ENCODE measurements around the gene SAYSD1.

Gene SAYSD1

GRCh38 chr6:39108041-39108839, 6.7 kb downstream of the SAYSD1 start:
- no peak for DNase-seq (ENCODE audit: low read depth)

GRCh38 chr6:39107641-39108040, 7.3 kb downstream of the SAYSD1 start:
- DNase-seq (ENCODE audit: low read depth): no peak

DNA sequence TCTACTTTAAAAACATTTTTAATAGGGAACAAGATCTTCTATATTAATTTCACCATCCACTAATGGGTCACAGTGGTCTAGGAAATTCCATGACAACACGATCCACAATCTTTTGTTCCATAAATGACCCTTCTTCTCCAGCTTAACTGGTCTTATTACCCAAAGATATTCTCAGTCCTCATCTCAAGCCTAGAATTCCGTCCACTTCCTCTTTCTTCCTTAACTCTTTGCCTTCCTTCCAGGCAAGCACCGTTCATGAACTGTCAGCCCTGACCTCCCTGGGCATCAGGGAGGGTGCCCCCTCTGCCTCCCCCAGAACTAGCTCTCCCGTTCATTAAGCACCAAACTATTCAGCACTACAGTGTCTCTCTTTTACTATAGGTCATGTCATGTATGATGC, 8.0 kb downstream of the SAYSD1 start:
- no peak for DNase-seq (ENCODE audit: low read depth)

DNA sequence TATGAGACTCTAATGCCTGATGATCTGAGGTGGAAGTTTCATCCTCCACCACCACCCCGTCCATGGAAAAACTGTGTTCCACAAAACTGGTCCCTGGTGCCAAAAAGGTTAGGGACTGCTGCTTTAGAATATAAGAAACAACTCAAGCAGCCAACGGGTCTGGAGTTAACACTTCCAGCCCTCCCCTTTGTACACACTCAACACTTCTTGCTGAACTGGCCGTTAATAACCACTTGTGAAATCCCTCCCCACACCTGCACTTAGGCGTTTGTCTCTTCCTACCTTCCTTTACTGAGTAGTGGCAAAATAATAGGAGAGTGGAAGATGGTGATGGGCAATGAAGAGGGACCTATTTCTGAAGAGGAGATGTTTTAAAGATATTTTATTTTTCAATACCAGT, 10.5 kb downstream of the SAYSD1 start:
- no peak for DNase-seq (ENCODE audit: low read depth)

DNA sequence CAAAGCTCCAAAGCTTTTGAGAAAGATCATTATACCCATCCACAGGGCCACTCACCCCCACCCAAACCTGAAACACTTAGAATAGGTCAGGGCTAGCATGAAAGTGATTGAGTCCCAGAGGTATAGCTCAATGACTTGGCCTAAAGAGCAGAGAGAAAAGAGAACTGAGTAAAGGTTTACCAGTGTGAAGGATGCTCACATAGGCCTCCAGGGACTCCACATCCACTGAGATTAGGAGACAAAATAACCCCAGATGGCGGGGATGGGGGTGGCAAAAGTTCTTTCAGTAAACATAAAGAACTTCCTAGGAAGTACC, 12.2 kb downstream of the SAYSD1 start:
- DNase-seq (ENCODE audit: low read depth): no peak

DNA sequence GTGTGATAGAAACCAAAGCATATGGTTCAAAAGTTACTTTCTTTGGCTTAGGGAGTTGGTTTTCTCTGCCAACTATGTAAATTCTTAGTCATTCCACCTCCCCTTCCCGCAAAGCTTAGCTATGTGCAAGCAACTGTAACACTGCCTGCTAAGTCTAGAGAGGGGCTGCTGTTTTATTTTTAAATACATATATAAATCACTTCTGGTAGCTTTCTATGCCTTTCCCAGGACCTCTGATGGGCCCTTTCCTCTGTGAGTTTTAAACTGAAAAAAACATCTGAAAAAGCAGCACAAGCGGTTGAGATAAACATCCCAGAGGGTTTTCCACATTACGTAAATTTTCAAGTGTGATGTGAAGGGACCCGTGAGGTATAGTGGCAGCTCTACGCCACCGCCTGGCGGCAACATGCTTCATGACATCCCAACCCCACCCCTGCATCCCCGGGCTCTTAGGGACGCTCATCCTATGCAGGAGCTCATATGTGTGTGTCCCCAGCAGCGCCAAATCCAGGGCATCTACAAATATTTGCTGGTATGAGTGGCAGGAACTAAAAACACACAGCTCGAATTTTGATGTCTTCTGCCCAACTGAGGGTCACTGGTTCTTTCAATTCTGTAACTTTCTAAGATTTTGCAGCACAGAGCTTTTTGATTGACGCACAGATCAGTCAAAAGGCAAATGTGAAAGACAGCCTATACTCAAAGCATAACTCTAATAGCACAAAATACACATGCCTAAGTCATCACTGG, 12.7 kb downstream of the SAYSD1 start:
- DNase-seq (ENCODE audit: low read depth): no peak

- no peak for DNase-seq (ENCODE audit: low read depth)
Observed at GRCh38 chr6:39100358-39100757, 14.6 kb downstream of the SAYSD1 start.

- DNase-seq (ENCODE audit: low read depth): no peak
Observed at GRCh38 chr6:39095578-39095977, 19.4 kb downstream of the SAYSD1 start.

- no peak for DNase-seq (ENCODE audit: low read depth)
Observed at GRCh38 chr6:39093149-39093708, 21.8 kb downstream of the SAYSD1 start.

DNA sequence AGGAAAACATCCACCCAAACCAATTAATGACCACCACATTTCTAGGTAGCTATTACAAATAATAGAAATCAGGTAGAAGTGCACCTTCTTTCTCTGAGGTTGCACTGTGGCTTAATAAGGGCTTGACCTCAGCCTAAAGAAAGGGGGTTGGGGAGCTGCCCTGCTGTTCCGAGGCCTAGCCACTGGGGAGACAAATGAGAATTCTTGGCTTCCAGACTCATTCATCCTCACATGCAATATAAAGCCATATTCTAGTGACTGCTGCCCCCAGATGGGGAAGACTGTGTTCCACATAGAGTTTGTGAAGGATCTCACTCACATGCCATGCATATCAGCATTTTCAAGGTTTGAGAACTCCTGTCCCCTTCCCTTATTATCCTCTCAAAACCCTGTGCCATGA, 22.9 kb downstream of the SAYSD1 start:
- DNase-seq (ENCODE audit: low read depth): no peak

GRCh38 chr6:39091220-39091619, 23.8 kb downstream of the SAYSD1 start:
- no peak for DNase-seq (ENCODE audit: low read depth)

DNA sequence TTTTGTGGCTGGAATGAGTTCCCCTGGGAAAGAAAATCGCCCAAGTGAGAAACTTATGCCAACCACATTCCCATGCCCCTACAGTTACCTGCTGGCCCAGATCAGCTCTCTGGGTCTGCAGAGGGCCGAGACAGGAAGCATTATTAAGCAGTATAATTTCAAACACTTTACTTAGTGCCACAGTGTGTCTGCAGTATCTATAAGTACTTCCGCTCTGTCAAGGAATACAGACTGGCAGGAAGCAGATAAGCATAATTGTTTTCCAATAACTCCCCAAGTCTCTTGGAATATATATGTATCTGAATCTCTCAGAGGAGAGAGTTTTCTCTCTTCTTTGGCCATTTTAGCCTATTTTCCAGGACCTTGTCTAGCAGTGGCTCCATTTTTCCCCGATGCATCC, 24.9 kb downstream of the SAYSD1 start:
- DNase-seq (ENCODE audit: low read depth): no peak

DNA sequence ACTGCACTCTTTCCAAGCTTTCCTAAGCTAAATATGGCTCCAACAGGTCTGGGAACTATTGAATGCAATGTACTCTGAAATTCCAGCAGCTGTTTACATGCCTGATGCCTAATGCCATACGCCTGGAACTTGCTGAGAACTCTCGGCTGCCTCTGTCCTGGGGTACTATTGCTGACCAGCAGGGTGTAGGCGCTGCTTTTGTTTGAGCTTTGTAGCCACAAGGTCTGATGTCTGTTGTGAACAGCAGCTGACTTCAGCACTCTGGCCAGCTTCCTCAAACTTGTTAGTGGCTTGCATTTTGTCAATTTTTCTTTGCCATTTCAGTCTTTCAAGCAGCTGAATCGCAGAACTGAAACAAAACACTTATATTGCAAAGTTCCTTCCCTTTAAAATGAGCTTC, 26.7 kb downstream of the SAYSD1 start:
- no peak for DNase-seq (ENCODE audit: low read depth)

DNA sequence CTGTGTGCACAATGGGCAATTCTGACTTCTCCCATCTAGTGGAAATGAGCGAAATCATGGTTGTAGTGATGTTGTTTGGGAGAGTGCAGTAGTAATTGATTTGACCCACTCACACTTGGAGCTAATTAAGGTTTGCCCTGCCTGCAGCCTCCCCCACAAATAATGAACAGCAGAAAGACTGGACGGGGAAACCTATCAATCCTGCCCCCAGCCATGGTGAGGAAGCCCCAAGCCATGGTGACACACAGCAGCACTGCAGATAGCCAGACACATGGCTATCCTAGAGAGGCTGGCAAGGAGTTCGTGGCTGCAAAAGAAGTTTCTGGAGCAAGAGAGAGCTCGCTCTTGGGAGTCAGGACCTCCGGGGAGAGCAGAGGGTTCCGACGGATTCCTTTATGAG, 27.8 kb downstream of the SAYSD1 start:
- DNase-seq (ENCODE audit: low read depth): no peak

GRCh38 chr6:39086711-39087110, 28.3 kb downstream of the SAYSD1 start:
- no peak for DNase-seq (ENCODE audit: low read depth)

DNA sequence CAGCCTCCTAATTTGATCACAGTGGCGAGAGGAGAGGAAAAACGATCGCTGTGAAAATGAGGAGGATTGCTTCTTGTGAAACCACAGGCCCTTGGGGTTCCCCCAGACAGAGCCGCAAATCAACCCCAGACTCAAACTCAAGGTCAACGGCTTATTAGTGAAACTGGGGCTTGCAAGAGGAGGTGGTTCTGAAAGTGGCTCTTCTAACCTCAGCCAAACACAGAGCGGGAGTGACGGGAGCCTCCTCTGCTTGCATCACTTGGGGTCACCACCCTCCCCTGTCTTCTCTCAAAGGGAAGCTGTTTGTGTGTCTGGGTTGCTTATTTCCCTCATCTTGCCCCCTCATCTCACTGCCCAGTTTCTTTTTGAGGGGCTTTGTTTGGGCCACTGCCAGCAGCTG, 28.7 kb downstream of the SAYSD1 start:
- no peak for DNase-seq (ENCODE audit: low read depth)

DNA sequence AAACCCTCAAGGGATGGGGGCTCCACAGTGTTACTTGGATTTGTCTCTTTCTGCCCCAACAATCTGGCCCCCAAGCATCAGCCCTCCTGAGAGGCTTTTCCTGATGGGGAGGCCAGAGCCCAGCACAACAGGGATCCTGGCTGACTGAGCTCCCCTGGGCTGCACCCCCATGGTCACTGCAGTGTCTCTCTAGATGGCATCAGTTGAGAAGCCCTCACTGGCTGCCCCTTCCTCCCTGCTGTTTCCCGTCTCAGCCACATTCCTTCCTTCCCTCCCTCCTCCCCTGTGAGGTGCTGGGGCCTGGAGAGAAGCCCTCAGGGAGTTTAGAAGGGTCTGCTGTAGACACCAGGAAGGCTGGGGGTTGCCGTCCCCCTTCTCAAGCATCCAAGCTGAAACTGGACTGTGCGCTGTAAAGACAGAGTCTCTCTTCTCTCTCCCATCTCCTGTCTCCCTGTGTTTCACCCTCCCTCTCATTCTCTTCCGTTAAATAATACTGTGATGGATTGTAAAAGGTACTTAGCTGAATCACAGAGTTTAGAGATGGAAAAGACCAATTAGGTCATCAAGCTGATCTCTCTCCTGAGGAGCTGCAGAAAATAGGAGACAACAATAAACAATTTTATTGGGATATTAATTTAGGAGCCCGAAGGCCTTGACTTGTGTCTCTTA, 29.7 kb downstream of the SAYSD1 start:
- DNase-seq (ENCODE audit: low read depth): no peak

- no peak for DNase-seq (ENCODE audit: low read depth)
Observed at GRCh38 chr6:39084506-39084905, 30.5 kb downstream of the SAYSD1 start.

DNA sequence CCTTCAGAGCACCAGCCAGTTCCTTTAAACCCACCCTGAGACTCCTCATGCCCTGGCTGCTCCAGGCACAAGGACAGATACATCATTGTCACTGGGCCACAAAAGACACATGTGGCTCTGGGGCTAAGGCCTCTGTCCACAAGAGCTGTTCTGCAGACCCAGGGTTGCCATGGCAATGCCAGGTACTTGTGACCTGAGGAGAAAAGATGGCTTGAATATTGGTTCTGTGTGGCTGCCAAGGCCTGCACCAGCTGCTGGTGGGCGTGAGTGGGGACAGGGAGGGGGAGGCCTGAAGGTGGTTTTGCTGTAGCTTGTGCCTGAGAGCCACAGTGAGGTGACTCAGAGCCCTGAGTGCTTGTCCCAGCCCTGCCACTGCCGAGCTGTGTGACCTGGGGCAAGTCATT, 31.8 kb downstream of the SAYSD1 start:
- no peak for DNase-seq (ENCODE audit: low read depth)

DNA sequence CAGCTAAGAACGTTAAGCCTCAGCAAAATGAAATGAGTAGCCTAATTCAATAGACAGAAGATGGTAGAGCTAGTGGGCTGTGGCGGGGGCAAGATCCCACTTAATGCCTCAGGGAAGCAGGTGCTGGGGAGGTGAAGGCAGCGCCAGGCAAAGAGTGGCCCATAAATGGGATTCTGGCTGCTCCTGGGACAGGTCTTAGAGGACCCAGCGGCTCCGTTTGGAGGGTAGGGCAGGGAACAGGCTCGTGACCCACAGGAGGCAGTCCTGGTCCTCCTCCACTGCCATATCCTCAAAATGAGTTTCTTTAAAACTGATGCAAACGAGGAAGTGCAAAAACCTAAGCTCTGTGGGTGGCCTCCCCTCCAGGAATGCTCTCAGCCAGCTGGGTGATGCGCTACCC, 32.7 kb downstream of the SAYSD1 start:
- no peak for DNase-seq (ENCODE audit: low read depth)

DNA sequence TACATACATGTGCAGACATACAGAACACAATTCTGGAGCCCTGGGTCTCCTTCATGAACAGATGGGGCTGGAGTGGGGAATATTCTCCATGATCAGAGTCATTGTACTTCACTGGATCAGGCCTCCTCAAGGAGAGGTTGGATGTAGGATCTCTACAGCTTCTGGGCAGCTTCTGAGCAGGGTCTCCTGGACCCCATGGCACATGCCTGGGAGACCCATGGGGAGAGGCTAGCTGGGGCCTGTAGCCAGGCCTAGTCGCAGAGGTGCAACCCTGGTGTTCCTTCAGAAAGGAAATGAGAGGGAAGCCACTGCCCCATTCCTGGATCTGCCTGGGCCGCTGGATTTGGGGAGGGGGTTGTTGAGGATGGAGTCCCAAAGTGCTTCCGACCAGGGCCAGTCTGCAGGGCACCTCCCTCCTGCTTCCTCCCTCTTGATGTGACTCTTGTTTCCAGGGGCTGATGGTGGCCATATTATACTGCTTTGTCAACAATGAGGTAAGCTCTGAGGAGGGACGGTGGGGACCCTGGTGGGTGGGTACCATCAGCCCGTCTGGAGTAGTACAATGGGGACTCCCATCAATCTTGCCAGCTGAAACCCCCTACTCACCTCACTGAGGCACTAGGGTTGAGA, 34.6 kb downstream of the SAYSD1 start:
- DNase-seq (ENCODE audit: low read depth): no peak
